COLO668 (cell line): ENCODE data around the gene TTF2.
"Not testable (repeated sequence)": the region's sequence is repeated elsewhere in the genome, so short reads cannot be mapped to it uniquely, and the experiment has no call there.

ENCODE experiments used
- DNase-seq: peaks from one replicate; lab custom pipeline; 2025; ENCODE audit not compliant: unreplicated experiment; lab: John Stamatoyannopoulos, UW

Gene TTF2

DNA sequence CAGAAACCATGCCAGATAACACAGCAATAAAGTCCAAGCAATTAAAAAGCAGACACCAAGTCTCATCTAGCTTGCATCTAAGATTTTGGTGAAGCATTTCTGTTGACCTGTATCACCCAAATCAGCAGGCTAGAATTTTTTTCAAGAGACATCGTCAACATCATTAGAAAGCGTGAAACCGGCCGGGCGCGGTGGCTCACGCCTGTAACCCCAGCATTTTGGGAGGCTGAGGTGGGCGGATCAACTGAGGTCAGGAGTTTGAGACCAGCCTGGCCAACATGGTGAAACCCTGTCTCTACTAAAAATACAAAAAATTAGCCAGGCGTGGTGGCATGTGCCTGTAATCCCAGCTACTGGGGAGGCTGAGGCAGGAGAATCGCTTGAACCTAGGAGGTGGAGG lies 59.0 kb downstream of the TTF2 start:
- not testable (repeated sequence) for DNase-seq

- DNase-seq, result no peak
These were observed 60.9 kb downstream of the TTF2 start for GRCh38 chr1:117120774-117121588.

- peak; percentile 96 for DNase-seq
These were observed 61.6 kb downstream of the TTF2 start, which contains the start of gene TRIM45 for GRCh38 chr1:117121589-117122329. TRIM45 (minus strand) TSS chr1:117121749; CDS start chr1:117121201, 548 bp downstream.

GRCh38 chr1:117122330-117123025 lies 62.4 kb downstream of the TTF2 start:
- DNase-seq, result no peak

- DNase-seq, result no peak
These were observed 63.1 kb downstream of the TTF2 start for GRCh38 chr1:117123274-117123673.

DNA sequence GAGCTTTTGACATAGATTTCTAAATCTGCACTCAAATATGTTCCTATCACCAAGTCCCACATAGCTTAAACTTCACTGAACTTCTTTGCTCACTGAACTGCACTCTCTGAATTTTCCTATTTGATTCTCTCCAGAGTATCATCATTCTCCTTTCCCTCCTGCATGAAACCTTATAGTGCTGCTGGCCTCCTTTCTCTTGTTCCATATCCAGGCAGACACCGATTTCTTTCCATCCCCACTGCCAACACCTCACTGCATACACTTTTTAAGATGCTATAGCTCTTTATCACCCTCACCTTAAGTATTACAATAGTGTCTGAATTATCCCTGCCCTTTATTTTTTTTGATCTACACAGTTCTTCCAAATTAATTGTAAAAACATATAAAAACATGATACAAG lies 64.5 kb downstream of the TTF2 start:
- DNase-seq, result no peak

- DNase-seq, result no peak
These were observed 67.7 kb downstream of the TTF2 start for GRCh38 chr1:117127795-117128194.

DNA sequence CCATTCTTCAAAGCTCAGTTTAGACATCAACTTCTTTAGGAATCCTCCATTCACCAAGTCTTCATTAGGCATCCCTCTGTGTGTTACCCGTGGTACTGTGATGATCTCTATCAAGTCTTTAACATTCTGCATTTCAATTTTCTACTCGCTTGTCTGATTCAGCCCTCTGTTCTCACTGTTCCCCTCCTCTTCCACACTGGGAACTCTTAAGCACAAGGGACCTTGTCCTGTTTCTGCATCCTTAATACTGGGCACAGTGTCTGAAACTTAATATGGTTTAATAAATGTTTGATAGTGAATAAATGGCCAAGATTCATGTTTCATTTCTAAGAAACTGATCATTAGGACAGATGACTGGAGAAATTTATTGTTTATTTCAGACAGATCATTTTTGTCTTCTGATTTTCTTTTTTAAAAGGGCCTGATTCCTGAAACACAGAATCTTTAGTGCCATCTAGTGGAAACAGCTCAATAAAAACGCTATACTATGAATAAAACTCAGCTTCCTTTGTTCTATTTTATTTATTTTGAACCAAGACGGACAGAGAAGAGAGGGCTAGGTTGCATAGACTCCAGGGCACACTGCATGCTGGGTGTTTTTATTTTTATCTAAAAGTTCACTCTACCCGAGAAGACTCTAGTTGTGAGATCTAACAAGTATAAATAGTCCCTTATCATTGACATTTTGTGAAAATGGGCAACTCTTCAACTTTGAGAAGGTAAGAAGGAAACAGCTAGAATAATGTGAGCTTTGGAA lies 68.4 kb downstream of the TTF2 start:
- DNase-seq, result no peak

GRCh38 chr1:117130526-117130925 lies 70.4 kb downstream of the TTF2 start:
- no peak for DNase-seq

- DNase-seq, result no peak
These were observed 75.2 kb downstream of the TTF2 start for GRCh38 chr1:117135329-117135728.

- no peak for DNase-seq
These were observed 76.6 kb downstream of the TTF2 start for GRCh38 chr1:117136749-117137148.

- no peak for DNase-seq
These were observed 77.2 kb downstream of the TTF2 start for GRCh38 chr1:117137281-117137855.

- no peak for DNase-seq
These were observed 78.0 kb downstream of the TTF2 start for GRCh38 chr1:117138106-117138505.

- no peak for DNase-seq
These were observed 78.4 kb downstream of the TTF2 start for GRCh38 chr1:117138561-117138960.

DNA sequence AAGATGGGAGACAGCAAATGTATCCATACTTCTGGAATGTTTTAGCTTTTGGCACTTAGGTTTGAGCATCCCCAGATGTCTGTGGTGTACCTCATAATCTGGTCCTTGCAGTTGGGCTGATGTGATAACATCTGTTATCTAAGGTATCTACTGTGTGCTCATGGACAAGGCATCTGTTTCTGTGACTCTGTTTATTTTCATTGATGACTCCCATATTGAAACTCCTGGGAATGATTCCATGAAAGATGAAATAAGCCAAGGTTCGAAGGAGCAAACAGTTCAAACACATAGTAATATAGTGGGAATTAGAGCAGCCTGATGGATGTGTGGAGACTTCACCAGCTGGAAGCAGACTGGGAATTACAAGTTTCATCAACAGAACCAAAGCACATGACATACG lies 82.1 kb downstream of the TTF2 start:
- DNase-seq, result no peak

- DNase-seq, result no peak
These were observed 83.0 kb downstream of the TTF2 start for GRCh38 chr1:117143172-117143571.

DNA sequence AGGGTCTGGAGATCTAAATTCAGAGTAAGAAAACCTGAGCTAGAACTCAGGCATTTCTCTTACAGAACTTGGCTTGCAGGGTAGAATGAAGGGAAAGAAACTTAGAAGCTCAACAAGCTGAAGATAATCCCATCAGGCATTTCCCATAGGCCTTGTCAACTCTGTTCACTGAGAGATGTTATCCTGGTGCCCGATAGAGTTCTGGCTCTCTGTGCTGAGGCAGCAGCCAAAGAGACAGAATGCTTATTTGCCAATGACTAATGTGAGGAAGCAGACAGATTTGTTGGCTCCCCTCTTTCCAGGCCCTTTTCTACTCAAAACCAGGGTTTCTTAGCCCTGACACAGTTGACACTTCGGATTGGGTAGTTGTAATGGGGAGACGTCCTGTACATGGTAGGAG lies 83.7 kb downstream of the TTF2 start:
- no peak for DNase-seq

DNA sequence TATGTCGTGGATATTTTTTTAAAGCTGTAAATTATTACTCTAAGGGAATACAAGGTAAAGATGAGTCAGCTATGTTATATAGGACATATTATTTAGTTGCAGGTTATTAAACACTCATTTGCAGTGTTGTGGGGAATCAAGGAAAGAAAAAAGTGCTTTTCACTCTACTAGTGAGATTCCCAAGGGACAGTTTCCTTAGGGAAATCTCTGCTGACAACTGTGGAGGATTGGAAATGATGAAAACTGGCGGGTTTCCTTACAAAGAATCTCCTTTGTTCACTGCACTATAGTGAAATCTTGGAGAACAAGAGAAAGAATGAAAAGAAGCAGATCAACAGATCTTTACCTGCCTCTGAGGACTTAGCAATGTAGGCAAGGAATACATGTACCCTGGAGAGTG lies 85.9 kb downstream of the TTF2 start:
- no peak for DNase-seq

DNA sequence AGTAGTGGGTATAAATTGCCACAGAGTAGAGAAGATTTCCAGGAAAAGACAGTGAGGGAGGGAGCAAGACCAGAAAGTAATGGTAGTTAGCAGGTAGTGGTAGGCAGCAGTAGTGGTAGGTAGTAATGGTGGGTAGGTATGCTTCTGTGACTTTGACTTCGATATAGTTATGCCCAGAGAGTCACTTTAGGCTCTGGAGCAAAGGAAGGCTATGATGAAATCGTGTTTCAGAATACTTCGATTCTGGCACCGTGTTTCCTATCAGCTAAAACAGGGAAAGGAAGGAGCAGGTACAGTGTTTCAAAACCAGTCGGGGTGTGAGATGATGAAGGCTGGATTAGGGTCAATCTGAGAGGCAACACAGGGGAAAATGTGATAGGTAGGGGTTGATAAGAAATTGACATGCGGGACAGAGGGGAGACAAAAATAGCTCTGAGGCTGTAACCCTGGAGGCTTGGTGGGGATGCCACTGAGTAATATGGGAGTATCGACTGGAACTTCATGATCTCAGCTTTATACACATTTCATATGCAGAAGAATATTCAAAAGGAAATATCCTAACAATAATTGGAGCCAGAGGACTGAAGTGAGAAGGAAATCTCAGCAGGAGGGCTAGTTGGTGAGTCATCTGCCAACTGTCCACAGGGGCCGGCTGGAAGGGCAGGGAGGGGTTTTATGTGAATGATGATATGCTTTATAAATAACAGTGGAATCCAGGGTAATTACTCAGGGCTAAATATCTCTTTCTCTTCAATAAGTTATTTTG lies 86.6 kb downstream of the TTF2 start:
- peak; percentile 79 for DNase-seq

DNA sequence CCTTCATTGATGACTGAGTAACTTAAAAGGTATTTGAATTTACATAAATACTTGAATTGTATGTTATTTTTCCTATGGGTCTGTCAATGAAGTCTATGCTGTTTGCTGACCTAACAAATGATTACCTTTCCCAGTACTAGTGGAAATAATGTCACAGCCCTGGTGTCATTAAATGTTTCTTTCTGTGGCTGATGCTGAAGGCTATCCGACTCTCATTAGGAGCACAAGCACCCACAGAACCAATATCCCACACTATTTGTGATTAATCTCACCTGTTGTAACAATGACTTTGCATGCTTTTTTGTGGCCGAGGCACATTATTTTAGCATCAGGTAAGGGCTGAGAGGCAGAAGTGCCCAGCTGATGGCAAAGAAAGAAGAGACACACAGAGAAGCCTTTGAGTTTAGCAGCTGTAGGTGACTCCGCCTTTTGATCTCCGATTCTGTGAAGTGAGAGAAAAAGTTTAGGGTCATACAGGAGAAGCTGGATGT lies 87.3 kb downstream of the TTF2 start:
- DNase-seq, result peak; percentile 18
